HepG2 (cell line): ENCODE results near the gene SHROOM1. TPM values are rescaled to one million over a fixed set of nuclear protein-coding genes. Genes with fewer than 3 reads are reported as not detected.

Experiments used
- ATF7-NPFF ChIP-seq: sonication (generic); formaldehyde crosslinking; IDR thresholded peaks from 2 replicates; pipeline ENCODE4 v1.8.1; 2023; ENCODE audit warnings: mild to moderate bottlenecking, low read depth, missing genetic modification reagents, moderate library complexity
- CBFB ChIP-seq: sonication (generic); formaldehyde crosslinking; IDR thresholded peaks from 2 replicates; pipeline ENCODE4 v1.4.0; 2020; ENCODE audit warnings: missing genetic modification reagents
- IRF2 ChIP-seq: IDR thresholded peaks from 2 replicates; pipeline ENCODE4 v1.6.1; 2018; ENCODE audit warnings: missing genetic modification reagents, missing compliant biosample characterization
- MED13 ChIP-seq: sonication (generic); formaldehyde crosslinking; IDR thresholded peaks from 2 replicates; pipeline ENCODE4 v1.5.0; 2020; ENCODE audit warnings: missing genetic modification reagents
- MEF2D ChIP-seq: sonication (generic); formaldehyde crosslinking; IDR thresholded peaks from 2 replicates; pipeline ENCODE4 v1.5.1; 2020; ENCODE audit warnings: mild to moderate bottlenecking, missing genetic modification reagents
- PRMT3 ChIP-seq: sonication (generic); formaldehyde crosslinking; IDR thresholded peaks from 2 replicates; pipeline ENCODE4 v1.8.1; 2022; ENCODE audit warnings: low read depth, mild to moderate bottlenecking, moderate library complexity, missing genetic modification reagents, borderline replicate concordance
- SOX5 ChIP-seq: IDR thresholded peaks from 2 replicates; pipeline ENCODE4 v1.6.1; 2016; ENCODE audit warnings: borderline replicate concordance
- TCF7 ChIP-seq: sonication (generic); IDR thresholded peaks from 2 replicates; pipeline ENCODE4 v1.6.1; 2016; ENCODE audit warnings: antibody characterized with exemption, low read depth
- TRIM24 ChIP-seq: sonication (generic); formaldehyde crosslinking; IDR thresholded peaks from 2 replicates; pipeline ENCODE4 v1.8.0; 2022; ENCODE audit warnings: mild to moderate bottlenecking, missing genetic modification reagents
- ZBTB20 ChIP-seq: sonication (generic); formaldehyde crosslinking; IDR thresholded peaks from 2 replicates; pipeline ENCODE4 v1.8.1; 2023; ENCODE audit warnings: missing genetic modification reagents, low read depth, mild to moderate bottlenecking, borderline replicate concordance
- ZNF292 ChIP-seq: sonication (generic); formaldehyde crosslinking; IDR thresholded peaks from 2 replicates; pipeline ENCODE4 v1.8.1; 2022; ENCODE audit warnings: mild to moderate bottlenecking, low read depth, missing genetic modification reagents, borderline replicate concordance
- ZNF468 ChIP-seq: sonication (generic); formaldehyde crosslinking; IDR thresholded peaks from 2 replicates; pipeline ENCODE4 v1.8.0; 2022; ENCODE audit warnings: mild to moderate bottlenecking, moderate library complexity, missing genetic modification reagents
- ZSCAN21 ChIP-seq: sonication (generic); formaldehyde crosslinking; IDR thresholded peaks from 2 replicates; pipeline ENCODE4 v1.8.0; 2022; ENCODE audit warnings: mild to moderate bottlenecking, missing genetic modification reagents, moderate library complexity, borderline replicate concordance
- ZSCAN31 ChIP-seq: sonication (generic); formaldehyde crosslinking; IDR thresholded peaks from 2 replicates; pipeline ENCODE4 v1.5.0; 2020; ENCODE audit warnings: low read depth, mild to moderate bottlenecking, missing genetic modification reagents
- polyA plus RNA-seq, 8 experiments: library from polyadenylated mRNA; depleted of rRNA in 3 of 8; stranded (reverse) in 7 of 8; unstranded in 1 of 8; fragments of >200 nt; fragmentation: Illumina TruSeq in 4 of 8; extraction: Trizol in 4 of 8; gene quantifications; 2 replicates each; pipeline versions ENCODE4 v1.2.1 to v1.2.3, GENCODE V29; 2011 to 2016; ENCODE audit warnings: low read depth in 4 of 8, missing spikeins in 1 of 8, mixed read lengths in 1 of 8; ENCODE audit not compliant: insufficient read depth in 1 of 8
- total RNA-seq, 5 experiments: library from RNA; depleted of rRNA; stranded (reverse); fragments of >200 nt; fragmentation: Illumina TruSeq; extraction: Trizol; gene quantifications; 2 replicates each; pipeline ENCODE4 v1.2.3, GENCODE V29; 2016; ENCODE audit warnings: low read depth in 1 of 5
- TF ChIP-seq, protein P1 (sequence below): sonication (generic); formaldehyde crosslinking; IDR thresholded peaks from 2 replicates; pipeline ENCODE4 v1.8.0; 2022; ENCODE audit warnings: missing genetic modification reagents, mild to moderate bottlenecking, moderate library complexity, borderline replicate concordance
- TF ChIP-seq, protein P2 (sequence below): sonication (generic); formaldehyde crosslinking; IDR thresholded peaks from 2 replicates; pipeline ENCODE4 v1.5.1; 2020; ENCODE audit warnings: missing genetic modification reagents, mild to moderate bottlenecking, borderline replicate concordance
- TF ChIP-seq, protein P3 (sequence below): sonication (generic); formaldehyde crosslinking; IDR thresholded peaks from 2 replicates; pipeline ENCODE4 v1.5.0; 2020; ENCODE audit warnings: mild to moderate bottlenecking, missing genetic modification reagents, borderline replicate concordance
- TF ChIP-seq, protein P4 (sequence below): sonication (generic); formaldehyde crosslinking; IDR thresholded peaks from 2 replicates; pipeline ENCODE4 v1.9.0; 2021; ENCODE audit warnings: missing genetic modification reagents, borderline replicate concordance

The SHROOM1 gene
- total and polyA plus RNA-seq, 2 of the 13 experiments (the other 11 are each of a cell fraction or from before 2014, with no cell fraction given), result 18.2 to 25.7 TPM

DNA sequence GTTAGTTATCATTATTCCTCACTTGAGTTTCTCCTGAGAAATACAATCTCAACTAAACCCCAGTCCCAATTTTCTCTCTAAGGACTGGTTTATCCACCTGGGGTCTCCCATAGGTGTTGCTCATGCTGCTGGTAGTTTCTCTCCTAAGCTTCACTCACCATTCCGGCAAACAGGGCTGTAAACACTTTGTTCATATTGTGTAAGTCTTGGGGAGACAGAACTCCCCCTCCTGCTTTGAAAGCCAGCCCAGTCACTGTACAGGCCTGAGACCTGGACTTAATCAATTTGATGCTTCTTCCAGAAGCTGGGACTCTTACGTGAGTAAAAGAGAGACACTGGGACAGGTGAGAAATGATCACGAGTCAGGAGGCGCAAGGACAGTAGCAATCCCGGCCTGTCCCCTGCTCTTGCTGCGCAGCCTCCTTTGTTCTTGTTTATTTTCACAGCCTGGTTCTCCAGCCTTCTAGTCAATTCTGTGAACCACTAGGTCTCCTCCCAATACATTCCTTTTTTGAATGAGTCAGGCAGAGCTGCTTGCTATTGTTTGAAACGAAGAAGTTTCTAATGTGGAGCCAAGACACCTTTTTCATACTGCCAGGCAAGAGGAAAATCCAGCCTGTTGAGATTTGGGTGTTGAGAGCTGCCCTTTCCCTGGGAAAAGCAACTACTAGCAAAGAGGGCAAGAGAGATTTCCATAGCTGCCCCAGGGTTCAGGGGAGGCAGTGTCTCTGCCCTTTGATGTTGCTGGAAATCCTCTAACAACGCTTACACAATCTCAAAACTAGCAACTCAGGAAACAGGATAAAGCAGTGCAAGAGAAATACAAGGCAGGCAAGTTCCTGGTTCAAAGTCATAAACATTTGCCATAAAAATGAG lies 9.2 kb upstream of the SHROOM1 start (continued):
- peak; percentile 71; the same call in 1 of the 2 replicates for TF ChIP-seq SOX5
- TF ChIP-seq ZBTB20 (CRISPR knock-in tag), result no peak
- TF ChIP-seq PRMT3, result peak; percentile 41; the same call in 1 of the 2 replicates
- no peak for TF ChIP-seq ZNF468 (CRISPR knock-in tag)
- peak; percentile 37; the same call in 1 of the 2 replicates for TF ChIP-seq MED13 (CRISPR knock-in tag)
- TF ChIP-seq ZSCAN31 (CRISPR knock-in tag), result 0 out of 2 replicates have a peak, but pooled peaks have one; percentile 75
- no peak for TF ChIP-seq ZSCAN21 (CRISPR knock-in tag)
- TF ChIP-seq TRIM24 (CRISPR knock-in tag), result 0 out of 2 replicates have a peak, but pooled peaks have one; percentile 57
- TF ChIP-seq CBFB (CRISPR knock-in tag), result peak; percentile 14; the same call in 1 of the 2 replicates
- TF ChIP-seq MEF2D (CRISPR knock-in tag), result peak; percentile 56; the same call in 1 of the 2 replicates
- TF ChIP-seq ATF7-NPFF (CRISPR knock-in tag), result 0 out of 2 replicates have a peak, but pooled peaks have one; percentile 23
- TF ChIP-seq, protein P1, sequence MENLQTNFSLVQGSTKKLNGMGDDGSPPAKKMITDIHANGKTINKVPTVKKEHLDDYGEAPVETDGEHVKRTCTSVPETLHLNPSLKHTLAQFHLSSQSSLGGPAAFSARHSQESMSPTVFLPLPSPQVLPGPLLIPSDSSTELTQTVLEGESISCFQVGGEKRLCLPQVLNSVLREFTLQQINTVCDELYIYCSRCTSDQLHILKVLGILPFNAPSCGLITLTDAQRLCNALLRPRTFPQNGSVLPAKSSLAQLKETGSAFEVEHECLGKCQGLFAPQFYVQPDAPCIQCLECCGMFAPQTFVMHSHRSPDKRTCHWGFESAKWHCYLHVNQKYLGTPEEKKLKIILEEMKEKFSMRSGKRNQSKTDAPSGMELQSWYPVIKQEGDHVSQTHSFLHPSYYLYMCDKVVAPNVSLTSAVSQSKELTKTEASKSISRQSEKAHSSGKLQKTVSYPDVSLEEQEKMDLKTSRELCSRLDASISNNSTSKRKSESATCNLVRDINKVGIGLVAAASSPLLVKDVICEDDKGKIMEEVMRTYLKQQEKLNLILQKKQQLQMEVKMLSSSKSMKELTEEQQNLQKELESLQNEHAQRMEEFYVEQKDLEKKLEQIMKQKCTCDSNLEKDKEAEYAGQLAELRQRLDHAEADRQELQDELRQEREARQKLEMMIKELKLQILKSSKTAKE, result 0 out of 2 replicates have a peak, but pooled peaks have one; percentile 44
- TF ChIP-seq, protein P2, sequence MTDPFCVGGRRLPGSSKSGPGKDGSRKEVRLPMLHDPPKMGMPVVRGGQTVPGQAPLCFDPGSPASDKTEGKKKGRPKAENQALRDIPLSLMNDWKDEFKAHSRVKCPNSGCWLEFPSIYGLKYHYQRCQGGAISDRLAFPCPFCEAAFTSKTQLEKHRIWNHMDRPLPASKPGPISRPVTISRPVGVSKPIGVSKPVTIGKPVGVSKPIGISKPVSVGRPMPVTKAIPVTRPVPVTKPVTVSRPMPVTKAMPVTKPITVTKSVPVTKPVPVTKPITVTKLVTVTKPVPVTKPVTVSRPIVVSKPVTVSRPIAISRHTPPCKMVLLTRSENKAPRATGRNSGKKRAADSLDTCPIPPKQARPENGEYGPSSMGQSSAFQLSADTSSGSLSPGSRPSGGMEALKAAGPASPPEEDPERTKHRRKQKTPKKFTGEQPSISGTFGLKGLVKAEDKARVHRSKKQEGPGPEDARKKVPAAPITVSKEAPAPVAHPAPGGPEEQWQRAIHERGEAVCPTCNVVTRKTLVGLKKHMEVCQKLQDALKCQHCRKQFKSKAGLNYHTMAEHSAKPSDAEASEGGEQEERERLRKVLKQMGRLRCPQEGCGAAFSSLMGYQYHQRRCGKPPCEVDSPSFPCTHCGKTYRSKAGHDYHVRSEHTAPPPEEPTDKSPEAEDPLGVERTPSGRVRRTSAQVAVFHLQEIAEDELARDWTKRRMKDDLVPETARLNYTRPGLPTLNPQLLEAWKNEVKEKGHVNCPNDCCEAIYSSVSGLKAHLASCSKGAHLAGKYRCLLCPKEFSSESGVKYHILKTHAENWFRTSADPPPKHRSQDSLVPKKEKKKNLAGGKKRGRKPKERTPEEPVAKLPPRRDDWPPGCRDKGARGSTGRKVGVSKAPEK, result peak; percentile 87; the same call in 1 of the 2 replicates
- TF ChIP-seq, protein P3, sequence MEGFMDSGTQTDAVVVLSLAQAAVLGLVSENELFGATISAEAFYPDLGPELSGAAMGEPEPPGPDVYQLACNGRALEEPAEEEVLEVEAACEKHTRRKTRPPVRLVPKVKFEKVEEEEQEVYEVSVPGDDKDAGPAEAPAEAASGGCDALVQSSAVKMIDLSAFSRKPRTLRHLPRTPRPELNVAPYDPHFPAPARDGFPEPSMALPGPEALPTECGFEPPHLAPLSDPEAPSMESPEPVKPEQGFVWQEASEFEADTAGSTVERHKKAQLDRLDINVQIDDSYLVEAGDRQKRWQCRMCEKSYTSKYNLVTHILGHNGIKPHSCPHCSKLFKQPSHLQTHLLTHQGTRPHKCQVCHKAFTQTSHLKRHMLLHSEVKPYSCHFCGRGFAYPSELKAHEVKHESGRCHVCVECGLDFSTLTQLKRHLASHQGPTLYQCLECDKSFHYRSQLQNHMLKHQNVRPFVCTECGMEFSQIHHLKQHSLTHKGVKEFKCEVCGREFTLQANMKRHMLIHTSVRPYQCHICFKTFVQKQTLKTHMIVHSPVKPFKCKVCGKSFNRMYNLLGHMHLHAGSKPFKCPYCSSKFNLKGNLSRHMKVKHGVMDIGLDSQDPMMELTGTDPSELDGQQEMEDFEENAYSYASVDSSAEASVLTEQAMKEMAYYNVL (CRISPR knock-in tag), result peak; percentile 80; the same call in 1 of the 2 replicates
- TF ChIP-seq, protein P4, sequence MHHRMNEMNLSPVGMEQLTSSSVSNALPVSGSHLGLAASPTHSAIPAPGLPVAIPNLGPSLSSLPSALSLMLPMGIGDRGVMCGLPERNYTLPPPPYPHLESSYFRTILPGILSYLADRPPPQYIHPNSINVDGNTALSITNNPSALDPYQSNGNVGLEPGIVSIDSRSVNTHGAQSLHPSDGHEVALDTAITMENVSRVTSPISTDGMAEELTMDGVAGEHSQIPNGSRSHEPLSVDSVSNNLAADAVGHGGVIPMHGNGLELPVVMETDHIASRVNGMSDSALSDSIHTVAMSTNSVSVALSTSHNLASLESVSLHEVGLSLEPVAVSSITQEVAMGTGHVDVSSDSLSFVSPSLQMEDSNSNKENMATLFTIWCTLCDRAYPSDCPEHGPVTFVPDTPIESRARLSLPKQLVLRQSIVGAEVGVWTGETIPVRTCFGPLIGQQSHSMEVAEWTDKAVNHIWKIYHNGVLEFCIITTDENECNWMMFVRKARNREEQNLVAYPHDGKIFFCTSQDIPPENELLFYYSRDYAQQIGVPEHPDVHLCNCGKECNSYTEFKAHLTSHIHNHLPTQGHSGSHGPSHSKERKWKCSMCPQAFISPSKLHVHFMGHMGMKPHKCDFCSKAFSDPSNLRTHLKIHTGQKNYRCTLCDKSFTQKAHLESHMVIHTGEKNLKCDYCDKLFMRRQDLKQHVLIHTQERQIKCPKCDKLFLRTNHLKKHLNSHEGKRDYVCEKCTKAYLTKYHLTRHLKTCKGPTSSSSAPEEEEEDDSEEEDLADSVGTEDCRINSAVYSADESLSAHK (CRISPR knock-in tag), result no peak
- peak; percentile 94 for TF ChIP-seq TCF7
- TF ChIP-seq ZNF292 (CRISPR knock-in tag), result peak; percentile 81; the same call in 1 of the 2 replicates
- TF ChIP-seq IRF2 (CRISPR knock-in tag), result peak; percentile 41; the same call in 1 of the 2 replicates
